ENCODE data around the gene MTRFR.

GRCh38 chr12:123273166-123273565, 39.9 kb downstream of the MTRFR start:
- TF ChIP-seq CTCF (IDR thresholded peaks at IDR 0.05; ENCODE audit: extremely low read depth in 1 of 2, insufficient read depth in 1 of 2, low read depth in 1 of 2, low read length in 2 of 2), result no peak
- no peak for TF ChIP-seq POLR2A (IDR thresholded peaks at IDR 0.05; ENCODE audit: low read depth, low read length)
- no peak for TF ChIP-seq MYC (IDR thresholded peaks at IDR 0.05; ENCODE audit: low read depth, low read length)
- TF ChIP-seq POLR2AphosphoS5 (IDR thresholded peaks at IDR 0.05; ENCODE audit: insufficient read depth, low read depth, low read length), result no peak
- TF ChIP-seq FOS (IDR thresholded peaks at IDR 0.05; ENCODE audit: borderline replicate concordance, insufficient read depth, low read length), result no peak
- TF ChIP-seq, protein P1, sequence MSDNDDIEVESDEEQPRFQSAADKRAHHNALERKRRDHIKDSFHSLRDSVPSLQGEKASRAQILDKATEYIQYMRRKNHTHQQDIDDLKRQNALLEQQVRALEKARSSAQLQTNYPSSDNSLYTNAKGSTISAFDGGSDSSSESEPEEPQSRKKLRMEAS (IDR thresholded peaks at IDR 0.05; ENCODE audit: insufficient read depth, insufficient read length), result no peak
- no peak for TF ChIP-seq EZH2 (IDR thresholded peaks at IDR 0.05; ENCODE audit: borderline replicate concordance, low read depth, low read length, severe bottlenecking)
- no peak for TF ChIP-seq GATA2 (IDR thresholded peaks at IDR 0.05; ENCODE audit: insufficient read depth, insufficient read length, low read depth, low read length)
